ENCODE measurements around the gene OGFRL1. TPM values are rescaled to one million over a fixed set of nuclear protein-coding genes. Genes with fewer than 3 reads are reported as not detected.

OGFRL1 gene
- total and polyA plus RNA-seq, 4 donors, result 0.71 to 9.3 (median 3.3) TPM

DNA sequence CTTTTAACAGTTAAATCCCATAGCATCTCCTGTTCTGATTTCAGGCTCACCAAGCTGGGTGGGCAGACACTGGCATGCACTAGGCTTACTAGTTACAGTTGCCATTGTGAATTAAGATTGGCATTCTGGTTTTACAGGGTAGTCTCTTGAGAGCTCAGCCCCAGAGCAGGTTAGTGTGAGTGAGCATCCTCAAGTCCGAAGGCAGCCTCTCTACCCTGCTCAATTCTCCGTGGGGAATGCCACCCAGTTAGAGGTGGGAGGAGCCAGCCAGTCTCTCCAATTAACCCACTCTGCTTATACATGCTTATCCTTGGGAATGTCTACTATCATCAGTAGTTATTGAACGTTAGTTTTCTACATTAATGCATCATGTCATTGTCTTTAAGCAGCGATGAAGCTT lies 8.9 kb upstream of the OGFRL1 start:
- no peak overlapping the region for H3K27ac ChIP-seq (ENCODE audit: low read depth in 1 of 2, low read length in 2 of 2)
- 61% methylated on average over 4 of the region's 4 CpGs for WGBS
- no peaks in the 10 kb centered on the region for H3K27me3 ChIP-seq (ENCODE audit: control insufficient read depth in 4 of 4, insufficient read depth in 4 of 4, low read length in 3 of 4)

GRCh38 chr6:71280701-71281100 lies 7.9 kb upstream of the OGFRL1 start:
- DNase-seq (ENCODE audit: low spot score), result no peak
- H3K9ac ChIP-seq (ENCODE audit: low read depth in 1 of 2, low read length in 2 of 2), result no peak overlapping the region
- WGBS, result 91% methylated on average over 2 of the region's 2 CpGs

More for the DNA sequence above, 8.9 kb upstream of the OGFRL1 start:
- no peak for DNase-seq (ENCODE audit: low spot score)
- Histone ChIP-seq H3K9ac (ENCODE audit: low read depth in 1 of 2, low read length in 2 of 2) (no peak overlapping the region), H3K36me3 (ENCODE audit: control insufficient read depth in 4 of 4, insufficient read depth in 3 of 4, low read depth in 1 of 4, low read length in 3 of 4) (no peaks in the 10 kb centered on the region), H3K4me1 (ENCODE audit: control insufficient read depth in 4 of 4, insufficient read depth in 4 of 4, low read length in 3 of 4) (no peaks in the 10 kb centered on the region), H3K4me3 (ENCODE audit: low read depth in 1 of 3, low read length in 3 of 3) (no peak overlapping the region), H3K9me3 (ENCODE audit: control insufficient read depth in 4 of 4, low read length in 3 of 4) (no peaks in the 10 kb centered on the region)
- no peak for TF ChIP-seq SP1 (IDR thresholded peaks at IDR 0.05)
- no peak for TF ChIP-seq NR2F2 (IDR thresholded peaks at IDR 0.05)
- no peak for TF ChIP-seq HNF4G (IDR thresholded peaks at IDR 0.05)
- no peak for TF ChIP-seq RAD21 (IDR thresholded peaks at IDR 0.05)
- no peak for TF ChIP-seq REST (IDR thresholded peaks at IDR 0.05)
- TF ChIP-seq CTCF (IDR thresholded peaks at IDR 0.05; ENCODE audit: low read depth, low read length, missing input control), result no peak
- no peak for TF ChIP-seq YY1 (IDR thresholded peaks at IDR 0.05)
- no peak for TF ChIP-seq EGR1 (IDR thresholded peaks at IDR 0.05; ENCODE audit: low read depth in 2 of 2)
- TF ChIP-seq GABPA (IDR thresholded peaks at IDR 0.05 in 1 of 2, conservative IDR thresholded peaks at IDR 0.05 in 1 of 2), result no peak
- no peak for TF ChIP-seq FOXA2 (IDR thresholded peaks at IDR 0.05)

More at GRCh38 chr6:71280701-71281100, 7.9 kb upstream of the OGFRL1 start:
- H3K36me3 ChIP-seq (ENCODE audit: control insufficient read depth in 4 of 4, insufficient read depth in 3 of 4, low read depth in 1 of 4, low read length in 3 of 4), result no peaks in the 10 kb centered on the region
- no peak overlapping the region for H3K27ac ChIP-seq (ENCODE audit: low read depth in 1 of 2, low read length in 2 of 2)
- no peak overlapping the region for H3K4me3 ChIP-seq (ENCODE audit: low read depth in 1 of 3, low read length in 3 of 3)
- TF ChIP-seq REST (IDR thresholded peaks at IDR 0.05), result no peak
- no peak for TF ChIP-seq RAD21 (IDR thresholded peaks at IDR 0.05)
- TF ChIP-seq TAF1 (conservative IDR thresholded peaks at IDR 0.05), result no peak
- TF ChIP-seq JUND (IDR thresholded peaks at IDR 0.05), result no peak
- TF ChIP-seq CTCF (IDR thresholded peaks at IDR 0.05; ENCODE audit: low read depth, low read length, missing input control), result no peak
- TF ChIP-seq FOXA2 (IDR thresholded peaks at IDR 0.05), result no peak
- TF ChIP-seq EGR1 (IDR thresholded peaks at IDR 0.05; ENCODE audit: low read depth in 2 of 2), result no peak
- no peak for TF ChIP-seq NR2F2 (IDR thresholded peaks at IDR 0.05)
- H3K4me1 ChIP-seq (ENCODE audit: control insufficient read depth in 4 of 4, insufficient read depth in 4 of 4, low read length in 3 of 4), result no peaks in the 10 kb centered on the region
- no peaks in the 10 kb centered on the region for H3K9me3 ChIP-seq (ENCODE audit: control insufficient read depth in 4 of 4, low read length in 3 of 4)
- no peaks in the 10 kb centered on the region for H3K27me3 ChIP-seq (ENCODE audit: control insufficient read depth in 4 of 4, insufficient read depth in 4 of 4, low read length in 3 of 4)

Measured in liver (tissue), 9 donors.